Stimulated activated CD8-positive, alpha-beta memory T cell treated with anti-CD3 and anti-CD28 coated beads, Interleukin-15, amount 100 ng/mL, for 1 hour (primary cell): Measurements from ENCODE around the gene GFRA1.

Source experiments
- DNase-seq: peaks from one replicate; pipeline ENCODE4 v3.0.0-alpha.2; 2020; ENCODE audit warnings: low read depth

GFRA1 gene

DNA sequence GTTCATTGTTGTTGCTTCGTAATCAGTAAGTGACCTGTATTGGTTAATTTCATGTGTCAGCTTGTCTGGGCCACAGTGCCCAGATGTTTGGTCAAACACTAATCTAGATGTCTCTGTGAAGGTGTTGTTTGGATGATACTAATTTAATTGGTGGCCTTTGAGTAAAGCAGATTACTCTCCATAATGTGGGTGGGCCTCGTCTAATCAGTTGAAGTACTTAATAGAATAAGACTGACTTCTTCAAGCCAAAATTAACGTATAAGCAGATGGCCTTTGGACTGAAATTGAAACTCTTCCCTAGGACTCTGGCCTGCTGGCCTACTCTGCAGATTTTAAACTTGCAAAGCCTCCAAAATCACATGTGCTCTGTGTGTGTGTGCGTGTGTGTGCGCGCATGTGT, 245.7 kb downstream of the GFRA1 start:
- DNase-seq = no peak

DNA sequence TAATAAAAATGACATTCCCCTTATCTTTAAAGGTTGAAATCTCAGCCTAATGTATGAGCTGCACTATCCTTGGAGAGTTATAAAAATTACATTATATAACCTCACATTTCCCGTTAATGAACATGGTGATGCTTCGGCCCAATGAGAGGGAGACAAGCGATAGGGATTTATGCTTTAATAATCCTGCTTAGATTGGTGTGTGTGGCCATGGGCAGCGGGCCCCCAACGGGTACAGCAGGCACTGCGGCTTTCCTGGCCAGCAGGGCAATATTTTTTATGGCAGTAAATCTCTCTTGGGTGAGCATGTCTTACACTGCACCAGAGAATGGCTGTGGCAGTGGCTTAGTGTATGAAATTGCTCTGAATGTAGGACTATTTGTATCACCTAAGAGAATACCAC, 246.3 kb downstream of the GFRA1 start:
- no peak for DNase-seq

DNA sequence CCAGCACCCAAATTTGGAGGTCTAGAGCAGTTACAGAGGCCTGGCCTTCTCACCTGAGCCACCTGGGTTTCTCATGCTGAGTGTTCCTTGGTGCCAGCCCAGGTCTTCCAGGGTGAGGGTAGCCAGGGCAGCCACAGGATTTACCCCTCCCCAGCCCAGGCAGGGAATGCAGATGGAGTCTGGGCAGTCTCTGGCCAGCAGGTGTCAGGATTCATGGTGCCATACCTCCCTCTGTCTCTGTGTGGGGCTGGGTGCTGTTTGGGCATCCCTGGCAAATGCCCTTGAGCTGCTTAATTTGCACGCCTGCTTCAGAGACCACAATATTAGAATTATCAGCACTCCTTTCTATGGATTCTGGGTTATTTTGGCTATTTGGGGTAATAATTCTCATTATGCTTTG, 246.7 kb downstream of the GFRA1 start:
- DNase-seq = no peak

DNA sequence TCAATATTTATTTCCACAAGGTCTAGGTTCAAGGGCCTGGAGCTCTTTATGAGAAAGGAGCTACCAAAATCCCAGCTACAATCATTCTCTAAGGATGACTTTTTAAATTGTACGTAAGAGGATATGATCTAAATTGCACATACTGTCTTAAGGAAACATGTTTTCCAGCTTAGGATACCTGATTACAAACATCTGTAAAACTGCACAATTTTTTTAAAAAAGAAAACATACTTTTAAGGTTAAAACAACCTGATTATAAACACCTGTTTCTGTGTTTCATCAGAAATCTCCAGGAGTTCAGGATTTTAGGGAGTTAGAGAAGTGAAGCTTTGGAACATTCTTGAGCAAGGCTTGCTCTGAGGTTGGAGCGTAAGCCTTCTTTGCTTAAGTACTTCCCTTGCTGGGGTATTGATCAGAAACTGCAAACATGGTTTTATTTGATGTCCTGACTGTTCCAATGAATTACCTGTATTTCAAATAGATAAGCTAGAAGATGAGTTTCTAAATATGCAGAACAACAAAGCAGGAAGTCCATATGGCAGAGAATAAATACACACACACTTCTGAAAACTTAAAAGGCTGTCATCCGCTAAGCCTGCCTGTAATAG, 248.6 kb downstream of the GFRA1 start:
- no peak for DNase-seq

DNA sequence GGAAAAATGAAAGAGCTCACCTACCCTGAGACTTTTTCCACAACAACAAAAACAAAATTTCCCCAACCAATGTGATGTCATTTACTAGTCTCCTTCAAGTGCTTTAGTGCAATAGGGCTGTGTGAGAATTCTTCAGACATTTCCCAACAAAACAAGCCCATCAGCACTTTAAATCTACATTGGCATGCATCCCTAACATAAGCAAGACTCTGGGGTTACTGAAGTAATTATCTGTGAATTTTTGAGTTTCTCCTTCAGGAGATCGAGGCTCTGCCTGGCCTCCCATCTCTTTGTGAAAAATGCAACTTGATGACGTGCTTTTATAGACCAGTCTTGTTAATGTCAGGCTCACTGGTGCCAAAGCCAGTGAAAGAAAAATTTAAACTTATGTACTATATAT, 255.6 kb downstream of the GFRA1 start:
- no peak for DNase-seq

DNA sequence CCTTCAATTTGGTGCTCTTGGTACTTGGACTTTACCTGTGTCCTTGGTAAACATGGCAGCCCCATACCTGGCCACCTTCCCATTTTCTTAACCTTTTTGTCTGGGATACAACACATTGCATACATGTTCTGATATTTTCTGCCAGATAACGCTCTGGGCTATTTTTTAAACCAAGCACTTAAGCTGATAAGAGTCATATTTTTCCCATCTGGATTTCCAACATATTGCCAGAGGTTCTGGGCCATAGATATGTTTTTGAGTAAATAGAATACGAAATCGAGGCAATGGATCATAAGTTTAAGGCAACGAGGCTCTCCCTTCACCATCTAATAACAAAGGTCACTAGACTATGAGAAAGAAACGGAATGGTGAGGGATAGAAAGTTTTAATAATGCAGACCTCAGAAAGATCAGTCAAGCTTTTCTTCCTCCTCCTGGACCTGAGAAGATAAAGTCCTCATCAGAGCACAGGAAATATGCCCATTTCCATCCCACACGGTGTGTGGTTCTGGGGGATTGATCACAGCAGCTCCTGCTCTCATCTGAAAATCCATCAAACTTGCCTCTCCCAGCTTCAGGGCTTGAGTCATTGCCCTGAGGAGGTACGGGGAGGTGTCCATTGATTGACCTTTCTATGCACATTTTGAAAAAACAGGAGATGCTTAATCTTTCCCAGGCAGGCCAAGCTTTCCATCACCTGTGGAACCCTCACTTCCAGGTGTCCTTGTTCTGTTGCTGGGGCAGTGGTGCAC, 257.2 kb downstream of the GFRA1 start:
- DNase-seq = no peak

DNA sequence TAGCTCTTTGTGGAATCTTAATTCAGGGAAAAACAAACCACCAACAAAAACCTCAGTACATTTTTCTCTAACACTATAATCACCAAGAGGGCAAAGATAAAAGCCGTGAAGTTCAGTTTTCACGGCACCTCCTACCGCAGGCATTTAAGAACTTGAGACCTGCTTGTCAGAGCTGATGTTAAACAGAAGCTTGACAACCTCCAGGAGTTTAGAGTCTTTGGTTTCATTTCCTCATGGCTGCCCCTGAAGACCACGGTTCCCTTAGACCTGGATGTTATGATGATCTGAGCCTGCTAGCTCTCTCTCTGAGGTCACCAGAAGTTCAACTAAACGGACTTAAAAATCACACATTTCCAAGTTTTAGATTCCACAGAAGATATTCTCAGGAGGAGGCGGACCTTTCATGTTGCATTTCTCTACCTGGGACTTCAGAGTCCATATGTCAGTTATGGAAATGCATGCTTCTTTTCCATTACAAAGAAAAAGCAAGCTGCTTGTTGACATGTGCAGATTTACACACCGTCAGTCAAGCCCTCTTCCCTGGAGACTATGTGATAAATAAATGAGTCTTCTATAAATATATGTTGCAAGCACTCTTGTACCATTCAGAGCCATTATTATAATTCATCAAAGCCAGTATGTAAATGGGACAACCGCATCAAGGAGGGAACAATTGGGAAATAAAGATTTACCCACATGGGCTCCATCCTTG, 258.0 kb downstream of the GFRA1 start:
- no peak for DNase-seq

DNA sequence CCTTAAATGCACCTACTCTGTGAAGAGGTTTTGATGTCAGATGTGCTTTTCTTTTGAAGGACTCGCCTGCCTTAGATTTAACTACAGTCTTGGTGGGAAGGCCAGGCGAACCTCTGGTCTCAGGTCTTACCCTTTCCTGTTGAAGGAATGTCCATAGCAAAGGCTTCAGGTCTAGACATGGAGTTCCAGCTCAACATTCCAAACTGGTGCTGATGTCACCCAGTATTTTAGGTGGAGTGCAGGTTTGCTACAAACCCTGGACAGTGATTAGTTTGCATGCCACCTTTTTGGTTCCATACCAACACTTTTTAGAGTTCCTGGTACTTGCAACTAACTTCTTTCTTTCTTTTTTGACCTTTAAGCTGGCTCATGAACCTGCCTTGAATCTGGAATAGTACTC, 258.7 kb downstream of the GFRA1 start:
- no peak for DNase-seq

DNA sequence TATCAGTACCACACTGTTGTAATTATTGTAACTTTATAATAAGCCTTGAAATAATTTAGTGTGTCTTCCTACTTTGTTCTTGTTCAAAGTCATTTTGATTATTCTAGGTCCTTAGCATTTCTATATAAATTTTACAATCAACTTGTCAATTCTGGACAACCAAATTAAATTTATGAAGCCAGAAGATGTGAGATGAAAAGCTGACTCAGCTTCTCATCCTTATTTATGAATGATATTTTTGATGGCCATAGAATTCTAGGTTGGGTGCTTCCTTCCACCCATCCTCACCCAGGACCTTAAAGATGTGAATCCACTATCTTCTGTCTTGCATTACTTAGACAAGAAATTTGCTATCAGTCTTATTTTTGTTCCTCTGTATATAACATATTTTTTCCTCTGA, 261.1 kb downstream of the GFRA1 start:
- DNase-seq = no peak

DNA sequence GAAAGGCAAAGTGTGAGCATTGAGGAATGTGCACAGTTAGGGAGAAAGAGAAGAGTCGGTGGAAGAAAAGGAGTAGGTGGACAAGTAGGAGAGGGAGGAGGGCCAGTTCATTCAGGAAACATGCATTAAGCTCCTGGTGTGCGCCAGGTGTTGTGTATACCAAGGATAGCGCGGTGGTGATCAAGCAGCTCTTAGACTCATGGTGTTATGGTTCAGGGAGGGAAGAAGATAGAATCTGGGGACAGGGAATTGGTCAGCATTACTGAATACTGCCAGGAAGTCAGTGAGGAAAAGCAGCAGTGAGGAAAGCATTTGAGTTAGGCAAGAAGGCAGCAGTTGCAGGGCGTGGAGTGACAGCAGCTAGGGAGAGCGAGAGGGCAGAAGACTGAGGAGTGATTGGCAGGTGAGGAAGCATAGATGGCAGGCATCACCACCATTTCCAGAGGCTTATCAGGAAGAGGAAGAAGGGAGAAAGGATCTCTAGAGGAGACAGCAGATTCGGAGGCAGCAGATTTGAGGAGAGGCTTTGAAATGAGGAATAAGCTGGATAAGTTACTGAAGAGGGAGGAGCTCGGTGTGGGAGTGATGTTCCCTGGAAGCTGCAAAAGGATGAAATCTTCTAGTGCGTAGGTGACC, 265.6 kb downstream of the GFRA1 start:
- DNase-seq = no peak
